Caco-2 (cell line): ENCODE results near the gene PDSS2. TPM values are rescaled to one million over a fixed set of nuclear protein-coding genes. Genes with fewer than 3 reads are reported as not detected.

ENCODE experiments used
- BruUV-seq: library from RNA; stranded (reverse); fragments of 400-500 nt; replicated peaks from 2 replicates; lab custom pipeline; 2021; lab: Mats Ljungman, UMichigan
- CTCF ChIA-PET: fragments of 300-600 bp; sonication (Branson Sonifier 250); formaldehyde crosslinking; loops from one replicate; lab custom pipeline; 2022; ENCODE audit warnings: antibody characterized with exemption; lab: Charles Lee
- POLR2A ChIA-PET: fragments of 300-600 bp; sonication (Branson Sonifier 250); formaldehyde crosslinking; loops from one replicate; lab custom pipeline; 2022; ENCODE audit warnings: antibody characterized with exemption; lab: Charles Lee
- DNase-seq, 2 experiments: peaks; one replicate each; pipeline versions ENCODE4 v3.0.0 to v3.0.0-alpha.2; 2020 to 2022
- H3K27me3 ChIP-seq: replicated peaks from 2 replicates; pipeline ENCODE4 v1.6.0; 2011; ENCODE audit warnings: low read length; ENCODE audit not compliant: control insufficient read depth, insufficient read depth
- H3K36me3 ChIP-seq: 2 replicates; pipeline ENCODE4 v1.5.1; 2011; ENCODE audit warnings: low read length; ENCODE audit not compliant: control insufficient read depth, insufficient read depth
- H3K4me1 ChIP-seq: fragments of 250-450 bp; sonication (Bioruptor Pico); 2 replicates; pipeline ENCODE4 v1.5.1; 2020; ENCODE audit warnings: mild to moderate bottlenecking
- H3K4me3 ChIP-seq: 2 replicates; pipeline ENCODE4 v1.5.1; 2011; ENCODE audit warnings: low read depth, mild to moderate bottlenecking, control low read depth, low read length
- H3K9me3 ChIP-seq: fragments of 250-450 bp; sonication (Bioruptor Pico); 2 replicates; pipeline ENCODE4 v1.5.1; 2020; ENCODE audit warnings: mild to moderate bottlenecking, moderate library complexity
- H3K27ac Mint-ChIP-seq: one replicate; pipeline ENCODE4 v1.8.0; 2022; ENCODE audit warnings: mixed read lengths; ENCODE audit not compliant: unreplicated experiment
- H3K27me3 Mint-ChIP-seq: one replicate; pipeline ENCODE4 v1.8.0; 2022; ENCODE audit warnings: mixed read lengths; ENCODE audit not compliant: insufficient read depth, unreplicated experiment
- H3K36me3 Mint-ChIP-seq: one replicate; pipeline ENCODE4 v1.8.0; 2022; ENCODE audit warnings: mild to moderate bottlenecking, mixed read lengths; ENCODE audit not compliant: insufficient read depth, unreplicated experiment
- H3K4me1 Mint-ChIP-seq: one replicate; pipeline ENCODE4 v1.8.0; 2022; ENCODE audit warnings: low read depth, mixed read lengths; ENCODE audit not compliant: unreplicated experiment
- H3K4me3 Mint-ChIP-seq: one replicate; pipeline ENCODE4 v1.8.0; 2022; ENCODE audit warnings: mild to moderate bottlenecking, moderate library complexity, mixed read lengths; ENCODE audit not compliant: unreplicated experiment
- H3K9me3 Mint-ChIP-seq: one replicate; pipeline ENCODE4 v1.8.0; 2022; ENCODE audit warnings: mixed read lengths; ENCODE audit not compliant: unreplicated experiment
- CTCF ChIP-seq, 2 experiments: fragments of 200-600 bp in 1 of 2; IDR thresholded peaks; 1 replicate in 1 of 2; 2 replicates in 1 of 2; pipeline versions ENCODE4 v1.5.1 to v1.8.0; 2011 to 2022; ENCODE audit warnings: antibody characterized with exemption in 1 of 2, control low read depth in 1 of 2, inconsistent platforms in 1 of 2, low read depth in 1 of 2, low read length in 1 of 2, mild to moderate bottlenecking in 1 of 2, moderate library complexity in 1 of 2; ENCODE audit not compliant: insufficient read depth in 1 of 2, severe bottlenecking in 1 of 2, unreplicated experiment in 1 of 2
- intact Hi-C: fragments of 100-400 bp; cut with micrococcal nuclease; formaldehyde crosslinking; loops from one replicate; pipeline ENCODE4 v1.10.0; 2022; ENCODE audit not compliant: unreplicated experiment
- total RNA-seq: library from RNA; stranded (reverse); gene quantifications from 2 replicates; pipeline ENCODE4 v1.2.3, GENCODE V29; 2022

PDSS2 gene
- total RNA-seq, 1 experiment from 2014 or later, result 10.3 TPM

- peak overlapping the region; percentile 82 for H3K4me3 Mint-ChIP-seq
- BruUV-seq, result no TSS peak
- CTCF ChIA-PET, result no interaction called here
- Histone ChIP-seq H3K27me3 (no peaks in the 10 kb centered on the region), H3K4me1 (peaks cover 8% of the 10 kb centered on the region; the same call in 1 of the 2 replicates), H3K4me3 (peak overlapping the region; percentile 84), H3K36me3 (no peaks in the 10 kb centered on the region; the same call in 1 of the 2 replicates), H3K9me3 (no peaks in the 10 kb centered on the region)
- intact Hi-C loops, result no loop called here
- H3K4me1 Mint-ChIP-seq, result peaks cover 6% of the 10 kb centered on the region
- no peak for DNase-seq
- no peaks in the 10 kb centered on the region for H3K36me3 Mint-ChIP-seq
- no peaks in the 10 kb centered on the region for H3K9me3 Mint-ChIP-seq
- H3K27me3 Mint-ChIP-seq, result no peaks in the 10 kb centered on the region
- TF ChIP-seq CTCF (IDR thresholded peaks at IDR 0.05; ENCODE audit: insufficient read depth in 1 of 2, low read depth in 1 of 2, low read length in 1 of 2, severe bottlenecking in 1 of 2, unreplicated experiment in 1 of 2), result no peak
- POLR2A ChIA-PET, result no interaction called here
- H3K27ac Mint-ChIP-seq, result peak overlapping the region; percentile 67
Measured at GRCh38 chr6:107116931-107117330, 342.4 kb downstream of the PDSS2 start.

- H3K4me1 Mint-ChIP-seq, result peaks cover 6% of the 10 kb centered on the region
- H3K27ac Mint-ChIP-seq, result peak overlapping the region; percentile 67
- Histone ChIP-seq H3K9me3 (no peaks in the 10 kb centered on the region), H3K36me3 (no peaks in the 10 kb centered on the region; the same call in 1 of the 2 replicates), H3K4me3 (peak overlapping the region; percentile 84), H3K27me3 (no peaks in the 10 kb centered on the region), H3K4me1 (peaks cover 7% of the 10 kb centered on the region; the same call in 1 of the 2 replicates)
- intact Hi-C loops, result no loop called here
- H3K4me3 Mint-ChIP-seq, result peak overlapping the region; percentile 82
- H3K36me3 Mint-ChIP-seq, result no peaks in the 10 kb centered on the region
- TF ChIP-seq CTCF (IDR thresholded peaks at IDR 0.05; ENCODE audit: insufficient read depth in 1 of 2, low read depth in 1 of 2, low read length in 1 of 2, severe bottlenecking in 1 of 2, unreplicated experiment in 1 of 2), result peak in 1 of 2 experiments; percentile 28
- BruUV-seq, result TSS peak; percentile 38
- no peaks in the 10 kb centered on the region for H3K27me3 Mint-ChIP-seq
- POLR2A ChIA-PET, result interaction anchor here (1.0 to 1.3 kb wide), 4 partner anchors 34 to 343 kb away, joined by 3 to 5 read pairs (median 4); partner anchors contain the start of gene PDSS2
- CTCF ChIA-PET, result interaction anchor here (1.2 kb wide), 1 partner anchor 22 kb away, joined by 3 read pairs; no protein-coding TSS in a partner anchor
- H3K9me3 Mint-ChIP-seq, result no peaks in the 10 kb centered on the region
- peak; percentile 42 to 43 for DNase-seq
Measured at GRCh38 chr6:107116328-107116892, 343.0 kb downstream of the PDSS2 start.

GRCh38 chr6:107115695-107116327 lies 343.6 kb downstream of the PDSS2 start:
- peak; percentile 76 to 80 for DNase-seq
- H3K36me3 ChIP-seq, result no peaks in the 10 kb centered on the region; the same call in 1 of the 2 replicates
- Mint-ChIP-seq H3K27ac (peak overlapping the region; percentile 67), H3K9me3 (no peaks in the 10 kb centered on the region), H3K4me3 (peak overlapping the region; percentile 82), H3K4me1 (peaks cover 6% of the 10 kb centered on the region), H3K36me3 (no peaks in the 10 kb centered on the region), H3K27me3 (no peaks in the 10 kb centered on the region)
- peak overlapping the region; percentile 84 for H3K4me3 ChIP-seq
- no peaks in the 10 kb centered on the region for H3K9me3 ChIP-seq
- intact Hi-C loops, result loop anchor here (2.0 kb wide), 1 partner anchor 39 kb away; no protein-coding TSS in a partner anchor
- ChIA-PET POLR2A (interaction anchor here (0.5 to 1.3 kb wide), 6 partner anchors 34 to 842 kb away, joined by 3 to 5 read pairs (median 4); partner anchors contain the start of genes PDSS2 and SEC63), CTCF (interaction anchor here (1.2 kb wide), 1 partner anchor 23 kb away, joined by 3 read pairs; no protein-coding TSS in a partner anchor)
- H3K4me1 ChIP-seq, result peaks cover 7% of the 10 kb centered on the region; the same call in 1 of the 2 replicates
- BruUV-seq, result no TSS peak
- no peaks in the 10 kb centered on the region for H3K27me3 ChIP-seq
- no peak for TF ChIP-seq CTCF (IDR thresholded peaks at IDR 0.05; ENCODE audit: insufficient read depth in 1 of 2, low read depth in 1 of 2, low read length in 1 of 2, severe bottlenecking in 1 of 2, unreplicated experiment in 1 of 2)
